AG04450 (cell line): ENCODE data around the gene SGCG. TPM values are rescaled to one million over a fixed set of nuclear protein-coding genes. Genes with fewer than 3 reads are reported as not detected.

ENCODE experiments used
- CTCF ChIA-PET: fragments of 300-600, 350-600 bp; formaldehyde crosslinking; extraction: SDS; loops from one replicate; lab custom pipeline; 2022; ENCODE audit warnings: antibody characterized with exemption, inconsistent platforms; lab: Charles Lee
- POLR2A ChIA-PET: fragments of 350-600 bp; formaldehyde crosslinking; extraction: SDS; loops from one replicate; lab custom pipeline; 2021; ENCODE audit warnings: antibody characterized with exemption, inconsistent platforms; lab: Yijun Ruan, JAX
- DNase-seq: peaks from one replicate; pipeline ENCODE4 v3.0.0-alpha.2; 2011; ENCODE audit warnings: low read depth, low spot score
- H3K27ac ChIP-seq: one replicate; pipeline ENCODE4 v1.5.1; 2012; ENCODE audit warnings: low read depth, low read length, control low read depth
- H3K27me3 ChIP-seq: one replicate; pipeline ENCODE4 v1.6.0; 2012; ENCODE audit warnings: low read length; ENCODE audit not compliant: control insufficient read depth, insufficient read depth
- H3K4me3 ChIP-seq: 2 replicates; pipeline ENCODE4 v1.5.1; 2011; ENCODE audit warnings: mild to moderate bottlenecking, low read depth, low read length, control low read depth
- H3K9me3 ChIP-seq: 2 replicates; pipeline ENCODE4 v1.5.1; 2012; ENCODE audit warnings: low read length; ENCODE audit not compliant: control insufficient read depth, insufficient read depth
- CTCF ChIP-seq: IDR thresholded peaks from 2 replicates; pipeline ENCODE4 v1.5.1; 2011; ENCODE audit warnings: low read depth, low read length, control low read depth, inconsistent platforms
- polyA plus RNA-seq: library from polyadenylated mRNA; depleted of rRNA; stranded (reverse); fragments of >200 nt; gene quantifications from 2 replicates; pipeline ENCODE4 v1.2.3, GENCODE V29; 2011

SGCG gene
- polyA plus RNA-seq, 1 experiment = 0.10 TPM

GRCh38 chr13:23321535-23322241 lies 140.9 kb downstream of the SGCG start:
- no peaks in the 10 kb centered on the region for H3K9me3 ChIP-seq
- peak overlapping the region; percentile 92 for H3K27ac ChIP-seq
- ChIA-PET CTCF (interaction anchor here (0.6 to 0.9 kb wide), 3 partner anchors 526 to 907 kb away, joined by 4 to 5 read pairs (median 4); no protein-coding TSS in a partner anchor), POLR2A (interaction anchor here (0.6 to 1.2 kb wide), 2 partner anchors 841 to 1244 kb away, joined by 3 read pairs; no protein-coding TSS in a partner anchor)
- H3K27me3 ChIP-seq = no peaks in the 10 kb centered on the region
- no peak for TF ChIP-seq CTCF
- peak overlapping the region; percentile 50 for H3K4me3 ChIP-seq
- DNase-seq = peak; percentile 67

DNA sequence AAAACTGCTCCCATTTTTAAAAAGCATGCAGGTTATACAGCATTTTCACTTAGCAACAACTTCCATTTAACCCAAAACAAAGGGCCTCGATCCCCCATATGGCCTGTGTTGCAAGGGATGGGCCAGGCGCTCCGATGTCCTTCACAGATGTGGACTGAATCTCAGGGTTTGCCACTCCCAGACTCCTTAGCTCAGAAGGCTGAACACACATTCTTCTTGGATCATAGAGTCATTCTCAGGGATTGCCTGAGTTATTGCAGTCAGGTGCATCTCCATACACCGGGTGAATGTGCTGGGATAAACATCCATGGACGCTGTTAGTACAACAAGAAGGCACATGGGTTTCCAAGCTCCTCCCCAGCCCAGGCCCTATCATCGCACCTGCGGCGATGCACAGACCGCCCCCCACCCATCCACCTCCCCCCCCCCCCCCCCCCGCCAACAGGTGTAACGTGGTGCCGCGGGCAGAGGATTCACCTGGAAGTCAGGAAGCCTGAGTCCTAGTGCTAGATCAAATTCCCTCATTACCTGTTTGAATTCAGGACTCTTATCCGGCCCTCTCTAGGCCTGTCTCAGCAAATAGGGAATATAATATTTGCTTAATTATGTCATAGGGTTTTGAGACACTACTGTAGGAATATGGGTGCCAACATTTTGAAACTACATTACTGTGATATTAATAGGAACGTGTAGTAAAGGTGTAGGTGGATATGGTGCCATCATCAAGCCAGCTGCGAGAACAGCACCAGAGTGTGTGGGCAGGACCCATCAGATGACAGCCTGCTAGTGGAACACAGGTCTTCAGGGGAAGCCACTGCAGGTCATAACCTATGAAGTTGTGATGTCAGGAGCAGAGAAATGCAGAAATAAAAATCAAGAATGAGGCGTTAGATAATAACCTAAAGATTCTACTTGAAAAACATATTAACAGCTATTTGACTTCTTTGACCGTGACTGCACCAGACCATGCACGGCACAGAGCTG lies 141.9 kb downstream of the SGCG start:
- ChIA-PET CTCF (interaction anchor here (0.9 kb wide), 1 partner anchor 906 kb away, joined by 4 read pairs; no protein-coding TSS in a partner anchor), POLR2A (interaction anchor here (0.6 to 1.2 kb wide), 2 partner anchors 840 to 1245 kb away, joined by 3 read pairs; no protein-coding TSS in a partner anchor)
- no peak for TF ChIP-seq CTCF
- peak overlapping the region; percentile 72 for H3K27ac ChIP-seq
- DNase-seq = no peak
- H3K4me3 ChIP-seq = no peak overlapping the region
- no peaks in the 10 kb centered on the region for H3K27me3 ChIP-seq
- no peaks in the 10 kb centered on the region for H3K9me3 ChIP-seq

DNA sequence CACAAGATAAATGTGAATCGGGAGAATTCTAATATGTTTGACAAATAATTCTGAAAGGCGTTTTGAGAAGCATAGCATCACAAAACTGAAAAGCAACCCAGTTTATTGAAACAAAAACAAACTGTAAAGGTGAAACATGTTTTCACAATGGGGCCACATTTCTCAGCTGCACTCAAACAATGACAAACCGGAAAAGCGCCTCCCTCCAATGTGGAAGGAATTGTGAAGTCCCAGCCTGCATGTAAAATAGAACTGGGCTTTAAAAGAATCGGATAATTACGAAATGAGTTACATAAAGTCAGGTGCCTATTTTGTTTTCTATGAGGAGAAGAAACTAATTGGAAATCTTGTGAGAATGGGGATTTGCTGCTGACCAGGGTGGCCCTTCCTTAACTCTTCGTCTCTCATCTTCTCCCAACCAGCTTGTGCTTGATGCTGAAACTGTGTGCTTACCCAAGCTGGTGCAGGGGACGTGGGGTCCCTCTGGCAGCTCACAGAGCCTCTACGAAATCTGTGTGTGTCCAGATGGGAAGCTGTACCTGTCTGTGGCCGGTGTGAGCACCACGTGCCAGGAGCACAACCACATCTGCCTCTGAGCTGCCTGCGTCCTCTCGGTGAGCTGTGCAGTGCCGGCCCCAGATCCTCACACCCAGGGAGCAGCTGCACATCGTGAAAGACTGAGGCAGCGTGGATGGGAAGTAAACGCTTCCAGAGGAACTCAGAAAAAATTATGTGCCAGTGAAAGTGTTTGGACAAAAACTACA lies 143.3 kb downstream of the SGCG start:
- ChIA-PET POLR2A (interaction anchor here (0.7 to 1.3 kb wide), 2 partner anchors 10 to 574 kb away, joined by 3 read pairs; no protein-coding TSS in a partner anchor), CTCF (interaction anchor here (0.8 kb wide), 1 partner anchor 566 kb away, joined by 3 read pairs; no protein-coding TSS in a partner anchor)
- H3K27me3 ChIP-seq = no peaks in the 10 kb centered on the region
- DNase-seq = no peak
- H3K27ac ChIP-seq = peak overlapping the region; percentile 49
- H3K9me3 ChIP-seq = no peaks in the 10 kb centered on the region
- no peak for TF ChIP-seq CTCF
- H3K4me3 ChIP-seq = no peak overlapping the region

DNA sequence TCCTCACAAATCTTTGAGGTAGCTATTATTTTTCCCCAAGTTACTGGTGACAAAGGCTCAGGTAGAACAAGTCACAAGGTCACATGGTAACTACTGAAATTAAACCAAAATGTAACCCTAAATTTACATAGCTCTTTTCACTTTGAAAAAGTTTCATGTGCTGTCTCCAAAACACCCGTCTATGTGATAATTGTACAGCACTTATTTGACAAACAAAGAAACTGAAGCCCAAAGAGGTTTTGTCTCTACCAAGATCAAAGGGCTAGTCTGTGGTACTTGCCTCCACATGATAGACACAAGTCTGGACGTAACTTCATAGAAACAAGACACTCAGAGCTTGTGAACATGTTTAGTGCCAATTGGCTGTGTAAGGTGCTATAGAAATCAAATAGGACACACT lies 144.4 kb downstream of the SGCG start:
- no peak for TF ChIP-seq CTCF
- ChIA-PET CTCF (interaction anchor here (1.6 kb wide), 1 partner anchor 574 kb away, joined by 5 read pairs; no protein-coding TSS in a partner anchor), POLR2A (interaction anchor here (1.3 kb wide), 1 partner anchor 9 kb away, joined by 3 read pairs; no protein-coding TSS in a partner anchor)
- no peak for DNase-seq
- Histone ChIP-seq H3K9me3 (no peaks in the 10 kb centered on the region), H3K27me3 (no peaks in the 10 kb centered on the region), H3K4me3 (no peak overlapping the region), H3K27ac (no peak overlapping the region)
